Measurements from ENCODE around the gene ZSWIM3.

The ZSWIM3 gene

GRCh38 chr20:45918182-45918737, 60.8 kb downstream of the ZSWIM3 start:
- H3K9me2 ChIP-seq (replicated peaks; ENCODE audit: insufficient read depth, low read length): no peaks in the 10 kb centered on the region
- no peaks in the 10 kb centered on the region for H3K36me3 ChIP-seq (replicated peaks; ENCODE audit: insufficient read depth, low read length)
- H2AFZ ChIP-seq (ENCODE audit: low read length): no peak overlapping the region
- no peak overlapping the region for H3K9ac ChIP-seq (ENCODE audit: low read length)
- H3K4me3 ChIP-seq (ENCODE audit: low read length): no peak overlapping the region
- no peak for DNase-seq
- H3F3A ChIP-seq (ENCODE audit: insufficient read depth, low read length): no peaks in the 10 kb centered on the region
- no peaks in the 10 kb centered on the region for H4K20me1 ChIP-seq (ENCODE audit: insufficient read depth, low read length)
- no peaks in the 10 kb centered on the region for H3K9me3 ChIP-seq (replicated peaks; ENCODE audit: insufficient read depth, low read length)
- no peaks in the 10 kb centered on the region for H3K4me1 ChIP-seq (ENCODE audit: low read length)
- no peak overlapping the region for H3K27ac ChIP-seq (ENCODE audit: low read length)
- no peak overlapping the region for H3K4me2 ChIP-seq (ENCODE audit: low read depth, low read length)
- H3K79me2 ChIP-seq (ENCODE audit: low read length): no peaks in the 10 kb centered on the region
- H3K27me3 ChIP-seq (replicated peaks; ENCODE audit: insufficient read depth, low read length): no peaks in the 10 kb centered on the region
- TF ChIP-seq EZH2phosphoT487 (IDR thresholded peaks at IDR 0.05; ENCODE audit: low read length): no peak
- no peak for TF ChIP-seq CTCF (IDR thresholded peaks at IDR 0.05; ENCODE audit: low read length)
- no peak for TF ChIP-seq EZH2 (optimal IDR thresholded peaks at IDR 0.05; ENCODE audit: low read depth, low read length)

DNA sequence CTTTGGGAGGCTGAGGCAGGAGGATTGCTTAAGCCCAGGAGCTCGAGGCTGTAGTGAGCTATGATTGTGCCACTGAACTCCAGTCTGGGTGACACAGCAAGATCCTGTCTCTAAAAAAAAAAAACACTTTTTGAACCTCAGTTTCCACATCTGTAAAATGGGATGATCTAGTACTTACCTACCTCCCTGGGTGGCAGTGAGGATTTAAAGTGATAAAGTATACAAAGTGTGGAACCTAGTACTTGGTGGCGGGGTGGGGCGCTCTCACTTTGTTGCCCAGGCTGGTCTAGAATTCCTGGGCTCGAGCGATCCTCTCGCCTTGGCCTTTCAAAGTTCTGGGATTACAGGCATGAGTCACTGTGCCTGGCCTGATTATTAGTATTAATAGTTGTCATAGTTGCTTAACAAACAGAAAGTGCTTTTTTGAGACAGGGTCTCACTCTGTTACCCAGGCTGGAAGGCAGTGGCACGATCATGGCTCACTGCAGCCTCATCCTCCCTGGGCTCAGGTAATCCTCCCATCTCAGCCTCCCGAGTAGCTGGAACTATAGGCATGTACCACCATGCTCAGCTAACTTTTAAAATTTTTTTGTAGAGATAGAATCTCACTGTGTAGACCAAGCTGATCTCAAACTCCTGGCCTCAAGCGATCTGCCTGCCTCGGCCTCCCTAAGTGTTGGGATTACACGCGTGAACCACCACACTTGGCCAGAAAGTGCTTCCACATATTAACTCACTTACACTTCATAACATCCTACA, 61.5 kb downstream of the ZSWIM3 start:
- no peaks in the 10 kb centered on the region for H4K20me1 ChIP-seq (ENCODE audit: insufficient read depth, low read length)
- no peaks in the 10 kb centered on the region for H3K9me3 ChIP-seq (replicated peaks; ENCODE audit: insufficient read depth, low read length)
- no peak overlapping the region for H3K9ac ChIP-seq (ENCODE audit: low read length)
- no peak overlapping the region for H3K27ac ChIP-seq (ENCODE audit: low read length)
- H3K36me3 ChIP-seq (replicated peaks; ENCODE audit: insufficient read depth, low read length): no peaks in the 10 kb centered on the region
- H3K4me3 ChIP-seq (ENCODE audit: low read length): no peak overlapping the region
- H3K9me2 ChIP-seq (replicated peaks; ENCODE audit: insufficient read depth, low read length): no peaks in the 10 kb centered on the region
- H3K4me1 ChIP-seq (ENCODE audit: low read length): no peaks in the 10 kb centered on the region
- no peak overlapping the region for H3K4me2 ChIP-seq (ENCODE audit: low read depth, low read length)
- H2AFZ ChIP-seq (ENCODE audit: low read length): no peak overlapping the region
- no peak for TF ChIP-seq EZH2phosphoT487 (IDR thresholded peaks at IDR 0.05; ENCODE audit: low read length)
- TF ChIP-seq EZH2 (optimal IDR thresholded peaks at IDR 0.05; ENCODE audit: low read depth, low read length): no peak
- no peak for TF ChIP-seq CTCF (IDR thresholded peaks at IDR 0.05; ENCODE audit: low read length)
- DNase-seq: no peak
- no peaks in the 10 kb centered on the region for H3F3A ChIP-seq (ENCODE audit: insufficient read depth, low read length)
- H3K27me3 ChIP-seq (replicated peaks; ENCODE audit: insufficient read depth, low read length): no peaks in the 10 kb centered on the region
- H3K79me2 ChIP-seq (ENCODE audit: low read length): no peaks in the 10 kb centered on the region

- Histone ChIP-seq H3K4me2 (ENCODE audit: low read depth, low read length) (no peak overlapping the region), H3K9ac (ENCODE audit: low read length) (no peak overlapping the region), H3K27ac (ENCODE audit: low read length) (no peak overlapping the region)
Observed at GRCh38 chr20:45919542-45920399, 62.4 kb downstream of the ZSWIM3 start.

More at GRCh38 chr20:45919542-45920399, 62.4 kb downstream of the ZSWIM3 start:
- Histone ChIP-seq H4K20me1 (ENCODE audit: insufficient read depth, low read length) (no peaks in the 10 kb centered on the region), H3K9me3 (replicated peaks; ENCODE audit: insufficient read depth, low read length) (no peaks in the 10 kb centered on the region), H3K36me3 (replicated peaks; ENCODE audit: insufficient read depth, low read length) (no peaks in the 10 kb centered on the region), H3K4me1 (ENCODE audit: low read length) (no peaks in the 10 kb centered on the region), H3F3A (ENCODE audit: insufficient read depth, low read length) (no peaks in the 10 kb centered on the region), H3K9me2 (replicated peaks; ENCODE audit: insufficient read depth, low read length) (no peaks in the 10 kb centered on the region), H3K27me3 (replicated peaks; ENCODE audit: insufficient read depth, low read length) (no peaks in the 10 kb centered on the region), H3K4me3 (ENCODE audit: low read length) (no peak overlapping the region), H2AFZ (ENCODE audit: low read length) (no peak overlapping the region), H3K79me2 (ENCODE audit: low read length) (no peaks in the 10 kb centered on the region)
- no peak for DNase-seq
- TF ChIP-seq EZH2 (optimal IDR thresholded peaks at IDR 0.05; ENCODE audit: low read depth, low read length): no peak
- TF ChIP-seq CTCF (IDR thresholded peaks at IDR 0.05; ENCODE audit: low read length): no peak
- TF ChIP-seq EZH2phosphoT487 (IDR thresholded peaks at IDR 0.05; ENCODE audit: low read length): no peak
